Hypothalamus (tissue), 51 donors: Measurements from ENCODE around the gene SKIC8.
A peak's percentile ranks its signal among the peaks of the same experiment; 100 is the strongest.

Experiments
- DNase-seq, 51 donors: peaks; one replicate each; lab custom pipeline; 2025; lab: John Stamatoyannopoulos, UW

The SKIC8 gene

GRCh38 chr15:78322724-78323521 lies 23.5 kb upstream of the SKIC8 start:
- DNase-seq: no peak

GRCh38 chr15:78322243-78322642 lies 22.8 kb upstream of the SKIC8 start:
- no peak for DNase-seq

GRCh38 chr15:78321786-78322185 lies 22.4 kb upstream of the SKIC8 start:
- no peak for DNase-seq

- DNase-seq: no peak
These were observed 21.7 kb upstream of the SKIC8 start for GRCh38 chr15:78321041-78321570.

- DNase-seq: no peak
These were observed 20.8 kb upstream of the SKIC8 start for GRCh38 chr15:78320183-78320582.

GRCh38 chr15:78319588-78319987 lies 20.2 kb upstream of the SKIC8 start:
- DNase-seq: no peak

GRCh38 chr15:78317145-78317836 lies 17.9 kb upstream of the SKIC8 start:
- DNase-seq: no peak

- peak in 38 of 51 donors; percentile 4 to 85 (median 64) for DNase-seq
These were observed 17.1 kb upstream of the SKIC8 start for GRCh38 chr15:78316283-78317083.

- peak in 5 of 51 donors; percentile 7 to 58 (median 18) for DNase-seq
These were observed 16.4 kb upstream of the SKIC8 start for GRCh38 chr15:78315686-78316282.

- no peak for DNase-seq
These were observed 14.8 kb upstream of the SKIC8 start for GRCh38 chr15:78314181-78314581.

- no peak for DNase-seq
These were observed 14.0 kb upstream of the SKIC8 start for GRCh38 chr15:78313383-78313782.

- no peak for DNase-seq
These were observed 13.5 kb upstream of the SKIC8 start for GRCh38 chr15:78312957-78313356.

- no peak for DNase-seq
These were observed 13.1 kb upstream of the SKIC8 start for GRCh38 chr15:78312536-78312935.

- no peak for DNase-seq
These were observed 11.9 kb upstream of the SKIC8 start for GRCh38 chr15:78311292-78311691.

- DNase-seq: peak in 49 of 51 donors; percentile 7 to 83 (median 54)
These were observed 9.1 kb upstream of the SKIC8 start for GRCh38 chr15:78308422-78309032.

- DNase-seq: no peak
These were observed 8.6 kb upstream of the SKIC8 start for GRCh38 chr15:78307976-78308375.

GRCh38 chr15:78306176-78306774 lies 6.9 kb upstream of the SKIC8 start:
- DNase-seq: no peak

GRCh38 chr15:78304216-78305066 lies 5.0 kb upstream of the SKIC8 start:
- DNase-seq: no peak
